Right lobe of liver (tissue), 6 donors: Measurements from ENCODE around the gene PRKAG2. TPM values are rescaled to one million over a fixed set of nuclear protein-coding genes. Genes with fewer than 3 reads are reported as not detected.

Source experiments
- ATAC-seq, 4 donors: fragments of 200-7000 bp; cut with Tn5 transposase; one replicate each; pipeline ENCODE4 v1.9.1; 2020; ENCODE audit warnings: mild to moderate bottlenecking in 4 of 4, moderate library complexity in 4 of 4
- DNase-seq, 3 donors: peaks; one replicate each; pipeline ENCODE4 v3.0.0-alpha.2; 2020
- H3K27ac ChIP-seq, 3 donors: fragments of 200-600 bp; one replicate each; pipeline ENCODE4 v1.8.0; 2022
- H3K27me3 ChIP-seq, 2 donors: fragments of 200-600 bp; one replicate each; pipeline ENCODE4 v1.8.0; 2022
- H3K36me3 ChIP-seq, 4 donors: fragments of 200-600 bp; sonication (generic) in 1 of 4; one replicate each; pipeline versions ENCODE4 v1.5.1 to v1.8.0; 2017 to 2022; ENCODE audit warnings: control low read depth in 1 of 4
- H3K4me1 ChIP-seq, 4 donors: fragments of 200-600 bp; sonication (generic) in 1 of 4; one replicate each; pipeline versions ENCODE4 v1.5.1 to v1.8.0; 2017 to 2022; ENCODE audit warnings: control low read depth in 1 of 4
- H3K4me3 ChIP-seq, 3 donors: fragments of 200-600 bp; one replicate each; pipeline ENCODE4 v1.8.0; 2022
- H3K9me3 ChIP-seq, 4 donors: fragments of 200-600 bp; sonication (generic) in 1 of 4; one replicate each; pipeline versions ENCODE4 v1.5.1 to v1.8.0; 2017 to 2022; ENCODE audit warnings: control low read depth in 1 of 4
- POLR2A ChIP-seq: fragments of 450-650 bp; IDR thresholded peaks from one replicate; pipeline ENCODE4 v1.6.1; 2017; ENCODE audit warnings: antibody characterized with exemption, mild to moderate bottlenecking
- WGBS: methylation state at CpG from one replicate; pipeline ENCODE4 v1.1.6; 2018; ENCODE audit warnings: low coverage, low lambda C conversion rate; ENCODE audit not compliant: insufficient coverage; ENCODE audit errors: missing lambda C conversion rate; 5-methylcytosine and 5-hydroxymethylcytosine counted together
- intact Hi-C, 2 donors: fragments of 100-400 bp; cut with DNase I; formaldehyde crosslinking; loops; one replicate each; pipeline versions ENCODE4 v1.11.2 to v1.14.1; 2022
- total RNA-seq, 6 experiments: library from RNA; depleted of rRNA in 2 of 6; stranded (reverse); fragments of >200 nt in 2 of 6; fragmentation: NEBNext Ultra II Directional in 3 of 6; extraction: Animal tissue kit (Norgen Biotek cat#: 25700) in 3 of 6; gene quantifications; one replicate each; pipeline versions ENCODE4 v1.1.0 to v1.2.4, GENCODE V29; 2016 to 2023
- TF ChIP-seq, protein P1 (sequence below), 4 donors: fragments of 200-600 bp in 3 of 4; fragments of 450-650 bp in 1 of 4; IDR thresholded peaks; one replicate each; pipeline versions ENCODE4 v1.5.1 to v1.8.0; 2016 to 2022; ENCODE audit warnings: antibody characterized with exemption in 4 of 4, mild to moderate bottlenecking in 2 of 4
- donor health status: DM: no; HTN: yes; CAD: no.
- donor health status: DM: no; HTN: no; CAD: no.
- donor health status: DM: no; HTN: no; CAD: no.
- donor health status: DM: no; HTN: yes; CAD: no.
- donor health status: DM: no; HTN: yes; CAD: no.

PRKAG2 gene
- total RNA-seq, 6 experiments from 2014 or later: 20.6 to 63.6 (median 29.5) TPM

DNA sequence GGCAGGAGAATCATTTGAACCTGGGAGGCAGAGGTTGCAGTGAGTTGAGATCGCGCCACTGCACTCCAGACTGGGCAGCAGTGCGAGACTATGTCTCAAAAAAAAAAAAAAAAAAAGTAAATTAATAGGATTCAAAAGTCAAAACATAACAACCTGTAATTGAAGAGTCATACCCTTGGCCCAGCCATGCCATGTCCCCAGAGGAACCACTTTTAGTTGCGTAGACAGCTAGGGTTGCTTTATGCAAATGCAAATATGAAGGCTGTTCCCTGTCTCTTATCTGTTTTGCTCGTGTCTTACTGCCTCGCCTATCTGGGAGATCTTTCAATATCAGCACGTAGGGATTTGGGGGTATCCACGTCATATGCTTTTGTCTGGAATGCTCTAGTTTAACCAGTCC lies 73.1 kb downstream of the PRKAG2 start:
- H3K27me3 ChIP-seq: no peaks in the 10 kb centered on the region
- H3K4me3 ChIP-seq: no peak overlapping the region
- H3K36me3 ChIP-seq: no peaks in the 10 kb centered on the region
- ATAC-seq (no peak), DNase-seq (no peak)
- intact Hi-C loops: no loop called here
- H3K4me1 ChIP-seq: peaks cover 0 to 60% (median 23%) of the 10 kb centered on the region in 4 donors
- H3K27ac ChIP-seq: peak overlapping the region in 2 of 3 donors; percentile 94 to 98
- 78% methylated on average over 7 of the region's 8 CpGs for WGBS
- TF ChIP-seq, protein P1, sequence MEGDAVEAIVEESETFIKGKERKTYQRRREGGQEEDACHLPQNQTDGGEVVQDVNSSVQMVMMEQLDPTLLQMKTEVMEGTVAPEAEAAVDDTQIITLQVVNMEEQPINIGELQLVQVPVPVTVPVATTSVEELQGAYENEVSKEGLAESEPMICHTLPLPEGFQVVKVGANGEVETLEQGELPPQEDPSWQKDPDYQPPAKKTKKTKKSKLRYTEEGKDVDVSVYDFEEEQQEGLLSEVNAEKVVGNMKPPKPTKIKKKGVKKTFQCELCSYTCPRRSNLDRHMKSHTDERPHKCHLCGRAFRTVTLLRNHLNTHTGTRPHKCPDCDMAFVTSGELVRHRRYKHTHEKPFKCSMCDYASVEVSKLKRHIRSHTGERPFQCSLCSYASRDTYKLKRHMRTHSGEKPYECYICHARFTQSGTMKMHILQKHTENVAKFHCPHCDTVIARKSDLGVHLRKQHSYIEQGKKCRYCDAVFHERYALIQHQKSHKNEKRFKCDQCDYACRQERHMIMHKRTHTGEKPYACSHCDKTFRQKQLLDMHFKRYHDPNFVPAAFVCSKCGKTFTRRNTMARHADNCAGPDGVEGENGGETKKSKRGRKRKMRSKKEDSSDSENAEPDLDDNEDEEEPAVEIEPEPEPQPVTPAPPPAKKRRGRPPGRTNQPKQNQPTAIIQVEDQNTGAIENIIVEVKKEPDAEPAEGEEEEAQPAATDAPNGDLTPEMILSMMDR (IDR thresholded peaks at IDR 0.05): no peak
- TF ChIP-seq POLR2A: no peak
- no peaks in the 10 kb centered on the region for H3K9me3 ChIP-seq

DNA sequence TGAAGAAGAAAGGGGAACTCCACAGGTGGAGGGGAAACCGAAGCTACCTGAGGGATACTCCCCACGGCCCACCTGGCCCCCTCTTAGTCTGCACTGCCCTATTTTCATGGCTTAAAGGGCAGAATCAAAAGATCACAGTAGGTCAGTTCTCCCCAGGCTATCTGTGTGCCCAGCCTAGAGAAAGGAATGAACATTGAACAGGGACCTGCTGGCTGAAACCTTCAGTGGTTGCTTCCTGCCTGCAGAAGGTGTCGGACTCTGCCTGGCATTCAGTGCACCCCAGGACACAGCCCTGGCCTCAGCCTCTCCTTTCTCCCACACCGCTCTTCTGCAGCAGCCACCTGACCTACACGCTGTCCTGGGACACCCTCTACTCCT lies 74.5 kb downstream of the PRKAG2 start:
- peak overlapping the region; percentile 85 to 98 (median 94) for H3K27ac ChIP-seq

DNA sequence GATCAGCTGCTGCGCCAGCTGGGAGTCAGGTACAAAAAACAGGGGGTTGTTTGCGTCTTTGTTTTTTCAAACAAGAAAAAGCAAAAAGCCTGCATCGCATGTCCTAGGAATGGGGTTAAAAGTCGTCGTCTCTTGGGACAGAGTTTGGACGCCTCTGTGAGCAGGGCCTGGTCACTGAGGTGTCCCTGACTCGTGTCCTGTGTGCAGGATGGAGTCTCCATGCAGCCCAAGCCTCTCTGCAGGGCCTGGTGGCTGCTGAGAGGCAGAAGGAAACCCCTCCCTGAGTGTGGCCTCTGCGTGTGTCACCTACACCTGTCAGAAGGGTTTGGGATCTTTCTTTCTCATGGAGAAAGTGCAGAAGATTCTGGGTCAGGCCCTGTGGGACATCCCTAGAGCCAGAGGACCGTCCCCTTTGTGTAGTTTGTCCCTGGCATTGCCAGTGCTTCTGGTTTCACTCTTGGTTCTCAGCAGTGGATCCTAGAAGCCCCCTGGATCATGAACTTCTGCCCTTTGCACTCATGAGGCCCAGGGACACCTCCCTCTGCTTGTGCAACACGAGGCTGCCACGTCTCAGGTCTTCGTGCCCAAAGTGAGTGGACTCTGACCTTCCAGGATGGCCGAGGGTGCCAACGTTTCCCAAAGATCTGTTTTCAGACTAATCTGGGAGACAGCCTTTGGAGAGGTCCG lies 75.0 kb downstream of the PRKAG2 start:
- Histone ChIP-seq H3K9me3 (no peaks in the 10 kb centered on the region), H3K4me3 (no peak overlapping the region), H3K27ac (peak overlapping the region; percentile 85 to 98 (median 94)), H3K36me3 (no peaks in the 10 kb centered on the region), H3K27me3 (no peaks in the 10 kb centered on the region), H3K4me1 (peaks cover 0 to 62% (median 18%) of the 10 kb centered on the region in 4 donors)
- intact Hi-C loops: no loop called here
- peak; percentile 79 to 91 (median 90) for DNase-seq
- ATAC-seq: peak; percentile 70 to 87 (median 73)
- WGBS: 28% methylated on average over 13 of the region's 15 CpGs
- no peak for TF ChIP-seq POLR2A
- TF ChIP-seq, protein P1 (IDR thresholded peaks at IDR 0.05): no peak

More for the DNA sequence above, 74.5 kb downstream of the PRKAG2 start:
- TF ChIP-seq POLR2A: peak; percentile 37
- TF ChIP-seq, protein P1 (IDR thresholded peaks at IDR 0.05): no peak
- no peaks in the 10 kb centered on the region for H3K36me3 ChIP-seq
- WGBS: 22% methylated on average over 4 of the region's 5 CpGs
- ATAC-seq (peak; percentile 52 to 80 (median 76)), DNase-seq (peak in 2 of 3 donors; percentile 76 to 83)
- H3K4me3 ChIP-seq: no peak overlapping the region
- peaks cover 0 to 62% (median 18%) of the 10 kb centered on the region in 4 donors for H3K4me1 ChIP-seq
- no peaks in the 10 kb centered on the region for H3K9me3 ChIP-seq
- H3K27me3 ChIP-seq: no peaks in the 10 kb centered on the region
- intact Hi-C loops: no loop called here

DNA sequence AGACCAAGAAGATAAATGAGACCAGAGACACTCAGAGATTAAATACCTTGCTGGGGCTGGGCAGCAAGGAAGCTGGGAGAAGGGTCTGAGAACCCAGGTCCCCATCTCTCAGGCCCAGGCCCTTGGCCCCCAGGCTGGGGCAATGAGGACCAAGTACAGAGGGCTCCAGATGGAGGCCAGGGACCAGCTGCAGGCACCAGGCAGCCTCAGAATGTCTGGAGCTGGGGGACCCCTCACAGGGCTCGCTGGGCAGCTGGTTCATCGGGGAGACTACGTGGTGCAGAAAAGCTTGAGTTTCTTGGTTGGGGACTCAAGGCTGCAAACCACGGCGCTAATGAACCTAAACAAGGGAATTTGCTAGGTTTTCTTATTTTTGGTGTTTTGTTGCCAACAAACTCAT lies 75.6 kb downstream of the PRKAG2 start:
- Histone ChIP-seq H3K27me3 (no peaks in the 10 kb centered on the region), H3K27ac (peak overlapping the region; percentile 85 to 98 (median 94)), H3K9me3 (no peaks in the 10 kb centered on the region), H3K4me3 (no peak overlapping the region), H3K36me3 (no peaks in the 10 kb centered on the region), H3K4me1 (peaks cover 0 to 62% (median 18%) of the 10 kb centered on the region in 4 donors)
- no peak for TF ChIP-seq POLR2A
- DNase-seq: peak in 2 of 3 donors; percentile 9 to 50
- no peak for ATAC-seq
- intact Hi-C loops: no loop called here
- WGBS: 92% methylated on average over 3 of the region's 5 CpGs

DNA sequence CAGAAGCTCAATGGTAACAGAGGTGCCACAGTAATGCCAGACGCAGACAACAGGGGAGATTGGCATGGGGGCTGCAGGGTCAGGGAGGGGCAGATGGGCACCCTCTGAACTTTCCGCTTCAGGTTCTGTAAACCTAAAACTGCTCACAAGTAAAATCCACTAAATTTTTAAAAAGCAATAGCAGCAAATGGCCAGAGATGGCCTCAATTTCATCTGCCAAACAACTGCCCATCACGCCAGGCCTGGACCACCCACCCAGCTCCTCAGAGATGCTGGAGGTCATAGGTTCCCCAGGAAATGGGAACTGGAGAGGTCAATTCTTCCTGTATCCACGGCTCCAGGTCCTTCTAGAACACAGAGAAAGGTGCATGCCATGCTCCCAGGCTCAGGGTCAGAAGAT lies 76.1 kb downstream of the PRKAG2 start:
- DNase-seq: peak in 2 of 3 donors; percentile 1 to 20
- H3K27me3 ChIP-seq: no peaks in the 10 kb centered on the region
- intact Hi-C loops: no loop called here
- no peaks in the 10 kb centered on the region for H3K9me3 ChIP-seq
- TF ChIP-seq, protein P1 (IDR thresholded peaks at IDR 0.05): no peak
- TF ChIP-seq POLR2A: no peak
- 94% methylated on average over 2 of the region's 4 CpGs for WGBS
- peak overlapping the region; percentile 85 to 98 (median 94) for H3K27ac ChIP-seq
- no peak overlapping the region for H3K4me3 ChIP-seq
- H3K4me1 ChIP-seq: peaks cover 0 to 63% (median 21%) of the 10 kb centered on the region in 4 donors
- ATAC-seq: no peak
- H3K36me3 ChIP-seq: no peaks in the 10 kb centered on the region
